T-helper 2 cell treated with Interferon-gamma antibody and Interleukin-4, amounts not matched to agents 100 ng/mL and 5 ng/mL, for 36 hours (primary cell): ENCODE results near the gene RUVBL2. TPM values are rescaled to one million over a fixed set of nuclear protein-coding genes. Genes with fewer than 3 reads are reported as not detected.

Source experiments
- intact Hi-C: fragments of 100-400 bp; cut with micrococcal nuclease; formaldehyde crosslinking; loops from one replicate; pipeline ENCODE4 v1.15.1; 2023
- total RNA-seq: library from RNA; stranded (reverse); gene quantifications from 2 replicates; pipeline ENCODE4 v1.2.3, GENCODE V29; 2022

Gene RUVBL2
- total RNA-seq, 1 donor from 2014 or later, result 108 TPM

DNA sequence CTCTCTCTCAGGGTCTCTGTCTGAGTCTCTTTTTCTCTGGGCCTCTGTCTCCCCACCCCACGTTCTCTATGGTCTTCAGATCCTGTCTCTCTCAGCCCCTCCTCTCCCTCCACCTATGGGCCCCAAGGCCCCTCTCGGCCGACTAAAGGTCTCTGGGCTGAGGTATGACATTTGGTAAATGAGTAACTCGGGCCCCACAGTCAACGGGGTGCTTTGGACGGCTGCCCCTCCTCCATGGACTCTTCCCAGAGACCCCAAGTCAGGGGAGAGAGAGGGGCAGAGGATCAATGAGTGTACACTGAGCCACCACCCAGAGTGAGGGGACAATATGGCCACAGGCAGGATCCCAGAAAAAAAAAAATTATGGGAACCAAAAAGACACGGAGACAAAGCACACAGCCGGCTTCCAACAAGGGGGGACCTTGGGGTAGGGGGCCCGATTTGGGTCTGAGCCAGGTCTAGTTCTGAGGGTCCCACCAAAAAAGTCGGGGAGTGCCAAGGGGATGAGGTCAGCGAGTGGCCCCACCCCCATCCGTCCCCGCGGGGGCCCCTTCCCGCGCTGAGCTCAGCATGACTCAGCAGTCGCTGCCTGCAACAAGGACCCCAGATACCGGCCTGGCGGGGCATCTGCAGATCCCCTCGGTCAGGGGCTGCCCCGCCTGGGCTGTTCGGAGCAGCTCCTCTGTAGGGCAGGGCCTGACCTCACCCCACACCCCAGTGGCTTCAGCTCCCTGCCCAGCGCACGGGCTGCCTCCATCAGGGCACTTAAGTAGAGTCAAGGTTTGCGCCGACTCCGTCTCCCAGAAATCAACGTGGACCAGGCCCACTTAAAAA lies 30.1 kb upstream of the RUVBL2 start:
- intact Hi-C loops, result loop anchor here (2.0 to 10.0 kb wide), 2 partner anchors 63 to 329 kb away; partner anchors contain the start of genes DBP and NUCB1

DNA sequence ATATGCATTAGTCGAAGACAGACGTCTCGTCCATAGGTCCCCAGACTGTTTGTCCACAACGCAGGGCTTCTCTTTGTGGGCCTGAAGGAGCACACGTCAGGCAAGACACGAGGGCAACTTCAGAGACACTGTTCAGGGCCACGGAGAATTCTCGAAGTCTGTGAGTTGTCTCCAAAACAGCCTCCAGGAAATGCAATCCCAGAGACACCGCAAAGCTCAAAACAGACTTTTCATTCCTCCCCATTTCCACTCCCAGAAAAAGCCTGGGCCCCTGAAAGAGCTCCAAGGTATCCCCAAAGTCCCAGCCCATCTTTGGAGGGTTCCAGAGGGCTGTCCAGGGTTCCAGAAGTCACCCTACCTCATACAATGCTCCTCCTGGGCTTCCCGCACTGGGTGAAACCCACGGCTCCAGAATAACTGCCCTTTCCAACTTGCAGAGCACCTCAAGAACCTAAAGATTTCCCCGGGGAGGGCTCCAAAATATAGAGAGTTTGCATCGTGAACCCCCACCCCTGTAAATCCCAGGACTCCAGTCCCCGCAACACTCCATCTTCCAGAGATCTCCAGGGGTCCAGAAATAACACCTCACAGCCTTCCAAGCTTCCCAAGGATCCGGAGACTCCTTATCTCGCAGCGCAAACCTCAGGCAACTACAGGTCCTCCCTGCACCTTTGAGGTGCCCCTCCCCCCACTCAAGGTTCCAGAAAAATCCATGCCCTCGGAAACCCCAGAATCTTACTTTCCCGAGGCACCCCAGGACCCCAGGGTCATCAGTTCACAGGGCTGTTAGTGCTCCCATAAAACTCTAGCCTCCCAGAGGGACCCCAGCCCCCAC lies 29.3 kb upstream of the RUVBL2 start:
- intact Hi-C loops, result loop anchor here (1.0 to 10.0 kb wide), 5 partner anchors 10 to 330 kb away; partner anchors contain the start of genes BAX, DBP, GYS1 and NUCB1

DNA sequence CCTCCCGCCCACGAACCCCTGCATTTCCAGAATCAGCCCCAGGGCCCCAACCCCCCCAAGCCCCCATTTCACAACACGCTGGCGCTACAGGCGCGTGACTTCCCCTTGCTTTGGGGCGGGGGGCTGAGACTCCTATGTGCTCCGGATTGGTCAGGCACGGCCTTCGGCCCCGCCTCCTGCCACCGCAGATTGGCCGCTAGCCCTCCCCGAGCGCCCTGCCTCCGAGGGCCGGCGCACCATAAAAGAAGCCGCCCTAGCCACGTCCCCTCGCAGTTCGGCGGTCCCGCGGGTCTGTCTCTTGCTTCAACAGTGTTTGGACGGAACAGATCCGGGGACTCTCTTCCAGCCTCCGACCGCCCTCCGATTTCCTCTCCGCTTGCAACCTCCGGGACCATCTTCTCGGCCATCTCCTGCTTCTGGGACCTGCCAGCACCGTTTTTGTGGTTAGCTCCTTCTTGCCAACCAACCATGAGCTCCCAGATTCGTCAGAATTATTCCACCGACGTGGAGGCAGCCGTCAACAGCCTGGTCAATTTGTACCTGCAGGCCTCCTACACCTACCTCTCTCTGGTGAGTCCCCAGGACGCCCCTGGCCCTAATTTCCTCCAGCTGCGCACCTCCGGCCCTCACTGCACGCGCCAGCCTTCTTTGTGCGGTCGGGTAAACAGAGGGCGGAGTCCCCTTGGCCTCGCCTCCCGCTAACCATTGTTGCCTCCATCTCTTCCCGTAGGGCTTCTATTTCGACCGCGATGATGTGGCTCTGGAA lies 28.5 kb upstream of the RUVBL2 start, which contains the start of gene FTL:
TSS of gene FTL (plus strand) at position 270 of the 766 bp plus-strand sequence. CDS start at position 469, 199 bp downstream.
- intact Hi-C loops, result loop anchor here (1.0 to 10.0 kb wide), 5 partner anchors 11 to 330 kb away; partner anchors contain the start of genes BAX, DBP, GYS1 and NUCB1

DNA sequence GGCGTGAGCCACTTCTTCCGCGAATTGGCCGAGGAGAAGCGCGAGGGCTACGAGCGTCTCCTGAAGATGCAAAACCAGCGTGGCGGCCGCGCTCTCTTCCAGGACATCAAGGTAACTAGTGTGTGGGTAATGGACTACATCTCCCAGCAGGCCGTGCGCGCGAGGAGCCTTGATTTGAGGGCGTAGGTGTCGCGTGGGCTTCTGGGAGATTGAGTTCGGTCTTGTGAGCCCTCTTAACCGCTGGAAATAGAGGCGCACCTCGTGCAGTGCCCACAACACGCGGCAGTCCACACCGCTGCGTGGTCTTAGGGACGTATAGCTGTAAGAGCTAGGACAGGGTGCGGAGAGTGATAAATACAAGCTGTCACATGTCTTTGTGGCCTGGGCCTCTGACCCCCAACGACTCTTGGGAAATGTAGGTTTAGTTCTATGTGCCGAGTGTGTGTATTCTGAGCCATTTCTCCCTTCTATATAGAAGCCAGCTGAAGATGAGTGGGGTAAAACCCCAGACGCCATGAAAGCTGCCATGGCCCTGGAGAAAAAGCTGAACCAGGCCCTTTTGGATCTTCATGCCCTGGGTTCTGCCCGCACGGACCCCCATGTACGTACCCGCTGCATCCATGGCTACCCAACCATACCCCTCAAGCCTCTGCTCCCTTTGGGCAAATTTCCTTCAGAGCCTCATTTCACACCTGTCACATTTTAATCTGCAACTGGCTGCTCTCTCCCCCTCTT lies 27.7 kb upstream of the RUVBL2 start:
- intact Hi-C loops, result loop anchor here (1.0 to 10.0 kb wide), 5 partner anchors 12 to 331 kb away; partner anchors contain the start of genes BAX, DBP, GYS1 and NUCB1

DNA sequence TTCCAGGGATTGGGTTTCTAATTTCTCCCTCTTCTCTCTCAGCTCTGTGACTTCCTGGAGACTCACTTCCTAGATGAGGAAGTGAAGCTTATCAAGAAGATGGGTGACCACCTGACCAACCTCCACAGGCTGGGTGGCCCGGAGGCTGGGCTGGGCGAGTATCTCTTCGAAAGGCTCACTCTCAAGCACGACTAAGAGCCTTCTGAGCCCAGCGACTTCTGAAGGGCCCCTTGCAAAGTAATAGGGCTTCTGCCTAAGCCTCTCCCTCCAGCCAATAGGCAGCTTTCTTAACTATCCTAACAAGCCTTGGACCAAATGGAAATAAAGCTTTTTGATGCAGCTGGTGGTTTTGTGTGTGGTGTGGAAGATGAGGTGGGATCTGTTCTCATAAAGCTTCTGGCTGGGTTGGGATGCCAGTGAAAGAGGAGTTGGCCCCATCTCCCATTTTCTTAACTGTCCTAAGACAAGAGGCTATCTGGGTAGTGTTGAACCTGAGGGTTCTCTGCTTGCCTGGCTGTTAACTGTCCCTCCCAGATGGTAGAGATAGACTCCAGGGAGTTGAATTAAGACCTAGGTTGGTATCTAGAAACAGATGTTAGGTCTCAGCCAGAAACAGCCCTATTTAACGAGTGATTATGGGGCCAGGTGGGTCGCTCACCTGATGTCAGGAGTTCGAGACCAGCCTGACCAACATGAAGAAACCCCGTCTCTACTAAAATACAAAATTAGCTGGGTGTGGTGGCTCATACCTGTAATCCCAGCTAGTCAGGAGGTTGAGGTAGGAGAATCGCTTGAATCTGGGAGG lies 26.9 kb upstream of the RUVBL2 start:
- intact Hi-C loops, result loop anchor here (10.0 kb wide), 1 partner anchor 332 kb away; the partner anchor contains the start of gene DBP

DNA sequence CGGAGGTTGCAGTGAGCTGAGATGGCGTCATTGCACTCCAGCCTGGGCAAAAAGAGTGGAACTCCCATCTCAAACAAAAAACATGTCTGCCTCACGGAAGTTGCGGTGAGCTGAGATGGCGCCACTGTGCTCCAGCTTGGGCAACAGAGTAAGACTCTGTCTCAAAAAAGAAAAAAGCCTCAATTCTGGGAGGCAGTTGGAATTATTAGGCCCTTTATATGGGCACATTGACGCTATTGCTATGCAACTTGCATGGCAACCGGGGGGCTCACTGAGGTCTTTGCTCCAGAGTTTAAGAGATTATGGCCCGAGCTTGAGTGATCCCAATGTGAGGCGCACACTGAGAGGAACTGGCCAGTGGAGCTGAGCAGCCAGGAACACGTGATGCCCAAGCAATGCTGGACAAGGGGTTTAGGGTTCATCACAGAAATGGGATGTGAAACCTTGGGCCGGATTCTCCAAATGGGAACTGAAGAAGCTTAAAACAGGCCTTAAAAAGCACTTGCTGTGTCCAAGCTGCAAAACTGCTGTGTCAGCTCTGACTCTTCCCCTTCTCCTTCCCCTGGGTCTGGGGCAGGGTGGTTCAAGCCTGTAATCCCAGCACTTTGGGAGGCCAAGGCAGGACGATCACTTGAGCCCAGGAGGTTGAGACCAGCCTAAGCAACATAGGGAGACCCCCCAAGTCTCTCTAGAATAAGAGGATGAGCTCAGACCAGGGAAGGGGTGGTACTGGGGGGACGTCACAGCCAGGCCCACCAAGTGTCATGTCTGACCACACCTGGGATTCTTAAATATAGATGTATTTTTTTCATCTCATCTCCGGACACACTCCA lies 26.1 kb upstream of the RUVBL2 start:
- intact Hi-C loops, result loop anchor here (10.0 kb wide), 1 partner anchor 333 kb away; the partner anchor contains the start of gene DBP

DNA sequence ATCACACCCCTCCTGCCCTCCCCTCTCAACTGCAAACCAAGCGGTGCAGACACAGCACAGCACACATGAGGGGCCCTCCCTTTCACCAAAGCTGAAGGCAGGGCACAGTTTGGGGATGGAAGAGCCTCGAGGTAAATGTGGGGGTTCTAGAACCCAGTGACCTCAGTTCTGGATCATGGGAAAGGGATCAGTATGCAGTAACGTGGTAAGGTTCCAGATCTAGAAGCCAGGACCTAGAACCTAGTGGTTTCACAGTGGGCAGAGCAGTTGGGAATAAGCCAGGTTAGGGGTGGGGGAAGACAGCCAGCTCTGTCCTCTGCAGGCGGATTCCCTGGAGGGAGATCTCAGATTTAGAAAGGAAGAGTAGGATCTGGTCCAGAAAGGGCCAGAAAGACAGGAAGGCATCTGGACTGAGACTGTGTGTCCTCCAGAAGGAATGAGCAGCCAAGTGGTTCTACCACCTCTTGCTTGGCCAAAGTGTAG lies 25.5 kb upstream of the RUVBL2 start:
- intact Hi-C loops, result loop anchor here (10.0 kb wide), 1 partner anchor 333 kb away; the partner anchor contains the start of gene DBP

DNA sequence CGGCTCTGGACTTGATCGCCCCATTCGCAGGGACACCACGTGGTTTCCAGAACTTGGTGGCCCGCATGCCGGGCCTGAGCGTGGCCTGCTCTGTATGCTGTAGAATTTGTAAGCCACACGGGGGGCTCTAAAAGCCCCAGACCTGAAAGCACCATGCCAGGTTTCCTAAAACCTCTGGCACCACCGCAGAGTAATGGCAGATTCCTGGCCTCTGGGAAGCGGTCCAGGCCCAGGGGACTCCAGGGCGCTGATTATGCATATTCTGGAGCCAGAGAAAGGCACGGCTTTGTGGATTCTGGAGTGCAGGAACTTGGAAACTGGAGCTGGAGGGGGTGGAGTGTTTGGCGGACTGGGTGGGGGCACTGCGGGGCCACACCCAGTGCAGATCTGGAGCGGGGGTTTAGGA lies 24.9 kb upstream of the RUVBL2 start:
- intact Hi-C loops, result loop anchor here (10.0 kb wide), 1 partner anchor 334 kb away; the partner anchor contains the start of gene DBP

DNA sequence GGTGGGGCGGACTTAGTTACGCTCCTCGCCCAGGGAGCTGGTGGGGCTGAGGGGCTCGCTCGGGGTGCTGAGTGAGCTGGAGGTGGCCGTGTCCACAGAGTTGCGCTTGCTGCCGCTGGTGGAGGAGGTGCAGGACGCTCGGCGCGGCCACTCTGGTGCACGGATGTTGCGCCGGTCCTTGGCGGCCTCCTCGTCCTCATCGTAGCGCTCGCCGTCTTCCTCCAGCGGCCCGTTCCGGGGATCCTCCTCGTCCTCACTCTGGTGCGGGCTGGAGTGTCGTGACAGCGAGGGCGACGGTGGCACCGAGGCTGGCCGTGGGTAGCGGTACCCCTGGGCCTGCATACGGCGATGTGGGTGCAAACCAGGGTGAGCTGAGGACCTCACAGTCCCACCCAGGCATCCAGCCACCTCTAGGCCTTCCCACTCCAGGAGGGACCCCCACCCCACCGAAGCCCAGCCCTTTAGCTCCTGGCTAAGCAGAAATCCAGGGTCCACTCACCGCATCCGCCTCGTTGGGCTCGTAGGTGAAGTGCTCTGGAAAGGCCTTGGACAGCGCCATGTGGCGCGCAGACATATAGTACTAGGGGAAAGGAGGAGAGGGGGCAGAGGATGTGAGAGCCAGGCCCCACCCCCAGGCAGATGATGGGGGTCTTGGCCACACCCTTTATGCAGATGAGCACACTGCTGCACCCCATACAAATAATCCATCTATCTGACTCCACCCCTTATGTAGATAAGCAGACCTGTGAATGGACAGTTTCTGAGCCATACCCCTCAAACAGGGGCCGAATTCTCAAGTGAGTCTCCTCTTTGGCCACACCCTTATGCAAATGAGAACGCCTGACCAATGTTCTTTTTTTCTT lies 24.2 kb upstream of the RUVBL2 start:
- intact Hi-C loops, result loop anchor here (2.0 to 10.0 kb wide), 2 partner anchors 175 to 335 kb away; partner anchors contain the start of gene DBP

DNA sequence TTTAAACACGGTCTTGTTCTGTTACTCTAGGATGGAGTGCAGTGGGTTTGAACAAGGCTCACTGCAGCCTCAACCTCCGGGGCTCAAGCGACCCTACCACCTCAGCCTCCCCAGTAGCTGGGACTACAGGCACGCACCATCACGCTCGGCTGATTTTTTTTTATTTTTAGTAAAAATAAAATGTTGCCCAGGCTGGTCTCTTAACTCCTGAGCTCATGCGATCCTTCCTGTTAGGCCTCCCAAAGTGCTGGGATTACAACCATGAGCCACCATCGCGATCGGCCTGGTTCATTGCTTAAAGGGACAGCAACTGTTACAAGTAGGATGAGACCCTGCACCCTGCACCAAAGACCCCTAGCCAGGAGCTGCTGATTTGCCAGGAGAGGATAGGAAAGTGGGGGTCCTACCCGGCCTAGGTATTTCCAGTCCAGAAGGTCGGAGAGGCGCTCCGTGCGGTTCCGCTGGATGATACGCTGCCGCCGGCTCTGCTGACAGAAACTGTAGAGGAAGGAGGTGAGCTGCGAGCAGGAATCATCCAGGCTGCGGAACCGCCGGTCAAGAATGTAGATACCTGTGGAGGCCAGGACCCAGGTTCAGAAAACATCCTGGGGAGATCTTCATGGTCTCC lies 23.4 kb upstream of the RUVBL2 start:
- intact Hi-C loops, result loop anchor here (2.0 kb wide), 1 partner anchor 175 kb away; no protein-coding TSS in a partner anchor

DNA sequence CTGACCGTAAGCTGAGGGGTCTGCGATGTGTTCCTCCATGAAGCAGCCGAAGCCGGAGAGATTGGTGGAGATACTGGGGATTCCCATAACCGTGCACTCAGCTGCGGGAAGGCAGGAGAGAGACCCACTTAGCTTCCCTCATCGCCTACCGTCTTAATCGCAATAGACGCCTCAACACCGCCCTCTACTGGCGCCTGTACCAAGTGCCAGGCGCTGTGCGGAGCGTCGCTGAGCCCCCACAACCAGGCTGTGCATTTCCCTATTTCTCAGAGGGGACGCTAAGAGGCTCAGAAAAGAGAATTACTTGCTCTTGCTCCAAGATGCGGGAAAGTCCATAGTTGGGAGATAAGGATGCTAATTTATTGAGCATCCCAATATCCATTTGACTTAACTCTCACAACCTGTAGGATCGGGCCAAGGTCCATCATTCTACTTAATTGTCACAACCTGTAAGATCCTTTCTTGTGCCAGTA lies 22.7 kb upstream of the RUVBL2 start:
- intact Hi-C loops, result loop anchor here (2.0 kb wide), 1 partner anchor 176 kb away; no protein-coding TSS in a partner anchor

DNA sequence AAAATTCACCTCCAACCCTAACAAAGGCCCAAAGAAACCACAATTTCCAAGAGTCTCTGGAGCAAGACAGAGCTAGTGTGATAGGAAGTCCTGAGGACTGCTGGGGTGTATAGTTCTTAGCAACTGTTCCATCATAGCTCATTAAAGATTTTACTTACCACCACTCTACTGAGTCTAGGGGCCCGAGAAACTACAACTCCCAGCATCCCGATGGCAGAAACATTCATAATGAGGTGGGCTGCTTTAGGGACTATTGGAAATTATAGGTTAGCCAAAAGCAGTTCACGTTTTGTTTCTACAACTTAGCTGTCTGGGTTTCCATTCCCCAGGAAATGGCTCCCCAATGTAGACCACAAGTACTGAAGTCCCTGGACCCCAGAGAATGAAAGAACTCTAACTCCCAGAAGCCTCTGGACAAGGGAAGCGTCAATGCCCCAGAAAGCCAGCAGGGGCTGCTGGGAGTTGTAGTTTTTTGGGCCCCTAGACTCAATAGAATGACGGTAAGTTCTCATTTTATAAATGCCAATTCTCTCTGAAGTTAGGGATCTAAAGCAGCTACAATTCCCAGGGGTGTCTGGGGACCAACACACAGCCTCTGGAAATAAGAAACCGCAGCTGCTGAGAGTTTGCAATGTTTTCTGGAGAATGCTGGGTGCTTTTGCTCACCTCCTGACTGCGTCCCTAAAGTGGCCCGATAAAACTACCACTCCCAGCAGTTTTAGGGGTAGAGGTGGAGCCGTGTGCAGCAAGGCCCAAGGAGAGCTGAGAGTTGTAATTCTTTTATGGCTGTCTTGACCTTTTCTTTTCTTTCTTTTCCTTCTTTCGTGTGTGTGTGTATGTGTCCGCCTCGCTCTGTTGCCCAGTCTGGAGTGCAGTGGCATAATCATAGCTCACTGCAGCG lies 17.5 kb upstream of the RUVBL2 start:
- intact Hi-C loops, result no loop called here

DNA sequence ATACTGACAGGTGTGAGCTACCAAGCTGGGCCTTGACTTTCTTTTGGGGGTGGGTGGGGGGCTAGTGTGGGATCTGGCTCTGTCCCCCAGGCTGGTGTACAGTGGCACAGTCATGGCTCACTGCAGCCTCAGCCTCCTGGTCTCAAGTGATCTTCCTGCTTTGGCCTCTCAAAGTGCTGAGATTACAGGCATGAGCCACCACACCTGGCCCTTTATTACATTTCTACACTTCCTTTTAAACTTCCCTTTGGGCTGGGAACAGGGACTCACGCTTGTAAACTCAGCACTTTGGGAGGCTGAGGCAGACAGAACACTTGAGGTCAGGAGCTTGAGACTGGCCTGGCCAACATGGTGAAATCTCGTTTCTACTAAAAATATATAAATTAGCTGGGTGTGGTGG lies 16.6 kb upstream of the RUVBL2 start:
- intact Hi-C loops, result no loop called here

DNA sequence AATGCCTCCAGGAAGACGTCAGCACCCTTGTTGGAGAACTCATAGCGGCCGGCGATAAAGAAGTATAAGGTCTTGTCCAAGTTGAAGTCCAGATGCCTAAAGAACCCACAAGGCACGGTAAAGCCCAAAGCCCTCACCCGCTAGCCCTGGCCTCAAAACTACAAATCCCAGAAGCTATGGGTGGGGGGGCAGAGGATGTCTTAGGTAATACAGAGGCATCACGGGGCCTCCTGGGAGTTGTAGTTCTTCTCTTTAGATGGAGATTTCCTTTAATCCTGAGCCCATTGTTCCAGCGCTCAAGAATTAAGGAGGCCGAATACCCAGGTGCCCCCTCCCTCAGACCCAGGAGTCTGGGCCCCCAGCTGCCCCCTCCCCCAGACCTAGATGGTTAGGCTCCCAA lies 11.4 kb upstream of the RUVBL2 start:
- intact Hi-C loops, result no loop called here

DNA sequence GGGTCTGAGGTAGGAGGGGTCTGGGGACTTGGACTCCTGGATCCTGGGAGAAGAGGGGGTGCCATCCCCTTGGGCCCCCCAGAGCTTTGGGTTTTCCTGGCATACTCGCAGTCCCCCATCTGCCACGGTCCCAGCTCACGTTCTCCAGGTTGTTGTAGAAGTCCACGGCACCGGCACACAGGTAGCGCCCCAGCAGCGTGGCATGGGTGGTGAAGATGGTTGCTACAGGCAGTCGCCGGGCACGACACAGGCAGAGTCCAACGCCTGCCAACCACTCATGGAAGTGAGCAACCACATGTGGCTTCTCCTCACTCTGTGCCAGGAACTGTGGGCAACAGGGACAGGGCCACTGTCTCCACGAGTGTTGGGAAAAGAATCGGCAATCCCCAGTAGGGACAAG lies 8.0 kb upstream of the RUVBL2 start:
- intact Hi-C loops, result no loop called here
